ENCODE results near the gene SIM1.

Gene SIM1

DNA sequence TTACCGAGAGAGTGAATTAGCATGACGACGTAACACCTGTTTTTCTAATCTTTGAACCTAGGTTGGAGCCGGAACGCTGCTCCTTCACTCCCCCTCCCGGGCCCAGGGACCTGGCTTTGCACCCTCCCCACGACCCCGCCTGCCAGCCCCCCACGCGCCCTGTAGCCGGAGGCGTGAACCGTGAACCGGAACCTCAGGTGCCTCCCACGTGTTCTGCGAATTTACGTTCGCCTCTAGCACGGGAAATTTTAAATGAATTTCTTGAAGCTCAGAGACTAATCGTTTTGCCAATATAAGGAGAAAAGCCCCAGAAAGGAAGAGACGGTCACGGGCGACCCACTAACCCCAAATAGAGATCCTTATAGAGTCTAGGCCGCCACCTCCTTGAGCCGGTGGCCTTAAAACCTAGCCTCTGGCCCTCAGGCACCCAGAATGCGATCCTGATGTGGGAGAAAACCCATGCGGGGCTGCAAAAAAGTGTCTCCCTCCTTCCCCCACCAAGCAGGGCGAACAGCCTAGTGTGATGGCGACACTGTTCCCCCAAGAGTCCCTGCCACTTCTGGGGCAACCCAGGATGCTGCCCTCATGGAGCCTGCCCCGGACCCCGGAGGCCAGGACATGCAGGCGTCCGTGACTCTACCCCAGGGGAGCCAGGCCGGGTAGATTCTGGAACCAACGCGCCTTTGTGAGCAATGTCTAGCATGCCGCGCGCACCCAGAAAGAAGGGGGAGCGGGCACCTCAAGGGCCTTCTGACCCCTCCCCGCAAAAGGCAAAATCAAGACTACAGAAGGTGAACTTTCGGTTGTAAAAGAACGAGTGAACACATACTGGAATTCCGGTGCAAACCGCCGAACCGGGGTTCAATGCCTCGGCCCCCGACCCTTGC, 2.7 kb upstream of the SIM1 start:
- ATAC-seq (ENCODE audit: low read depth) (no peak), DNase-seq (ENCODE audit: low spot score) (no peak)
- H3K27me3 ChIP-seq (ENCODE audit: insufficient read depth, poor library complexity, severe bottlenecking): peaks cover 90% of the 10 kb centered on the region
- H3K27ac ChIP-seq (ENCODE audit: poor library complexity, severe bottlenecking): no peak overlapping the region
- TF ChIP-seq, protein P1, sequence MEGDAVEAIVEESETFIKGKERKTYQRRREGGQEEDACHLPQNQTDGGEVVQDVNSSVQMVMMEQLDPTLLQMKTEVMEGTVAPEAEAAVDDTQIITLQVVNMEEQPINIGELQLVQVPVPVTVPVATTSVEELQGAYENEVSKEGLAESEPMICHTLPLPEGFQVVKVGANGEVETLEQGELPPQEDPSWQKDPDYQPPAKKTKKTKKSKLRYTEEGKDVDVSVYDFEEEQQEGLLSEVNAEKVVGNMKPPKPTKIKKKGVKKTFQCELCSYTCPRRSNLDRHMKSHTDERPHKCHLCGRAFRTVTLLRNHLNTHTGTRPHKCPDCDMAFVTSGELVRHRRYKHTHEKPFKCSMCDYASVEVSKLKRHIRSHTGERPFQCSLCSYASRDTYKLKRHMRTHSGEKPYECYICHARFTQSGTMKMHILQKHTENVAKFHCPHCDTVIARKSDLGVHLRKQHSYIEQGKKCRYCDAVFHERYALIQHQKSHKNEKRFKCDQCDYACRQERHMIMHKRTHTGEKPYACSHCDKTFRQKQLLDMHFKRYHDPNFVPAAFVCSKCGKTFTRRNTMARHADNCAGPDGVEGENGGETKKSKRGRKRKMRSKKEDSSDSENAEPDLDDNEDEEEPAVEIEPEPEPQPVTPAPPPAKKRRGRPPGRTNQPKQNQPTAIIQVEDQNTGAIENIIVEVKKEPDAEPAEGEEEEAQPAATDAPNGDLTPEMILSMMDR (IDR thresholded peaks at IDR 0.05; ENCODE audit: poor library complexity, severe bottlenecking): no peak
- no peaks in the 10 kb centered on the region for H3K4me1 ChIP-seq (ENCODE audit: insufficient read depth, poor library complexity, severe bottlenecking)
- H3K4me3 ChIP-seq (ENCODE audit: severe bottlenecking): no peak overlapping the region
- H3K9me3 ChIP-seq (ENCODE audit: severe bottlenecking): no peaks in the 10 kb centered on the region
- H3K36me3 ChIP-seq (ENCODE audit: low read depth): no peaks in the 10 kb centered on the region

DNA sequence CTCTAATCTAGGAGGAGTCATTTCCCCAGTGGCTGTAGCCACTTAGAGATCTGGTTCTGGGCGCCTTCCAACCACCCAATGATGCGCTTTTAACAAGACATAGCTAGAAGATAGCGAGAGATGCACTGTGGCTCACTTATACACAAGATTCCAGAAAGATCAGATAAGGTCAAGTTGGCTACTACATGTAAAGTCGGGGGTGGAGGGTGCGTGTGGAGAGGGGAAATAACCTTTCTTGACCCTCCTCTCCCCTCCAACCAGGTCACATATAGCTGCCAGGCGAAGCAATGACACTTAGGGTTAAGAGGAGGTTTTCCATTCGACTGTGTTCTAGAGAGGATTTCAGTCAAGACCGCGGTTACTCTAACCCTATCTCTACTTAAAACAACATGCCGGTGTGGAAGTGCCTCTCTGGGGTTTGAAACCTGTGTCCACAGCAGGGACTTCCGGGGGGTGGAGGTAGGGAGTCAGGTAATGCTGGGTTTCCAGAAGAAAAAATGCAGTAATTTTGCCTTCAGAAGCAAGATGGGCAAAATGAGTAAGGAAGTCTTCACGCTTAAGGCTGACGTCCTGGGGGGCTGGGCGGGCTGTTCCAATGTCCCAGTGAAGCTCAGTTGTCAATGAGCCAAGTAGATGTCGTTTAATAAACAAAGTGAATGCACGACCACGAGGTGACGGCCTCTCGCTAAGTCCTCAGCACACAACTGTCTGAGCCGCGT, 1.8 kb upstream of the SIM1 start:
- Histone ChIP-seq H3K27ac (ENCODE audit: poor library complexity, severe bottlenecking) (no peak overlapping the region), H3K4me3 (ENCODE audit: severe bottlenecking) (no peak overlapping the region)
- ATAC-seq (ENCODE audit: low read depth): no peak

GRCh38 chr6:100465701-100466409, 1.1 kb upstream of the SIM1 start:
- TF ChIP-seq, protein P1 (IDR thresholded peaks at IDR 0.05; ENCODE audit: poor library complexity, severe bottlenecking): no peak
- Histone ChIP-seq H3K9me3 (ENCODE audit: severe bottlenecking) (no peaks in the 10 kb centered on the region), H3K27ac (ENCODE audit: poor library complexity, severe bottlenecking) (no peak overlapping the region), H3K4me1 (ENCODE audit: insufficient read depth, poor library complexity, severe bottlenecking) (peaks cover 3% of the 10 kb centered on the region), H3K4me3 (ENCODE audit: severe bottlenecking) (no peak overlapping the region), H3K36me3 (ENCODE audit: low read depth) (no peaks in the 10 kb centered on the region), H3K27me3 (ENCODE audit: insufficient read depth, poor library complexity, severe bottlenecking) (peaks cover 96% of the 10 kb centered on the region)
- no peak for DNase-seq (ENCODE audit: low spot score)
- no peak for ATAC-seq (ENCODE audit: low read depth)

More for the DNA sequence above, 1.8 kb upstream of the SIM1 start:
- peaks cover 93% of the 10 kb centered on the region for H3K27me3 ChIP-seq (ENCODE audit: insufficient read depth, poor library complexity, severe bottlenecking)
- H3K36me3 ChIP-seq (ENCODE audit: low read depth): no peaks in the 10 kb centered on the region
- H3K4me1 ChIP-seq (ENCODE audit: insufficient read depth, poor library complexity, severe bottlenecking): peaks cover 3% of the 10 kb centered on the region
- TF ChIP-seq, protein P1 (IDR thresholded peaks at IDR 0.05; ENCODE audit: poor library complexity, severe bottlenecking): no peak
- no peak for DNase-seq (ENCODE audit: low spot score)
- H3K9me3 ChIP-seq (ENCODE audit: severe bottlenecking): no peaks in the 10 kb centered on the region

DNA sequence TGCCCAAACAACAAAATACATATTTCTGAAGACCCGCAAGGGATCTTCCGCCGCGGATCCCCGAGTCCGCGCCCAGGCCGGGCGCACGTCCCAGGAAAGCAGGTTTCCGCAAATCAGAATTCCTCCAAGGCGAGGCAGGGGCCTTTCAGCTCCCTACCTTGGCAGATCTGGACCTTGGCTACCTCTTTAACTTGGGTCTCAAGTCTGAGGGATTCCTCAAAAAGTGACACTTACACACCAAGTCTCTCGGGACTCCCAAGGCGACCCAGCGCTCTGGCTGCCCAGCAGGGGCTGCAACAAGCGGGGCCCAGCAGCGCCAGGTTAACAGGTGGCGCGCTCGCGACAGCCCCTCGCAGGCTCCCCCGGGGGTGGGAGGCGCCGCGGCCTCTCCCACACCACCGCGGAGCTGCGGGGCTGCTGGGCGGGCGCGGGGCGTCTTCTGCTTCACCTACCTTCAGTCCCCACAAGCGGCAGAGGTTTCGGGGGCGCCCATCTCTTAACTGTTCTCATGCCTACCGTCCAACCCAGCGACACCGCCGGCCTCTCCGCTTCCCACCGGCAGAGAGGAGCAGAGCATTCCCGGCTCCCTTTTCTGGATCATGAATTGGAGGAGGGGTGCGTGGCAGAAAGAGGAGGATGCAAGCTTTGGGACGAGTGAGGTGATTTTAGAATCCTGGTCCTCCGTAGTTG, 414 bp downstream of the SIM1 start:
- TF ChIP-seq, protein P1 (IDR thresholded peaks at IDR 0.05; ENCODE audit: poor library complexity, severe bottlenecking): no peak
- peaks cover 3% of the 10 kb centered on the region for H3K4me1 ChIP-seq (ENCODE audit: insufficient read depth, poor library complexity, severe bottlenecking)
- H3K9me3 ChIP-seq (ENCODE audit: severe bottlenecking): no peaks in the 10 kb centered on the region
- no peak for DNase-seq (ENCODE audit: low spot score)
- peak; percentile 5; the same call in 1 of the 3 replicates for ATAC-seq (ENCODE audit: low read depth)
- H3K4me3 ChIP-seq (ENCODE audit: severe bottlenecking): peak overlapping the region; percentile 28
- peaks cover 100% of the 10 kb centered on the region for H3K27me3 ChIP-seq (ENCODE audit: insufficient read depth, poor library complexity, severe bottlenecking)
- H3K27ac ChIP-seq (ENCODE audit: poor library complexity, severe bottlenecking): no peak overlapping the region
- no peaks in the 10 kb centered on the region for H3K36me3 ChIP-seq (ENCODE audit: low read depth)

Data from RWPE2 (cell line).